NCI-H1105 (cell line): Measurements from ENCODE around the gene FERMT2.
"Not testable (repeated sequence)": the region's sequence is repeated elsewhere in the genome, so short reads cannot be mapped to it uniquely, and the experiment has no call there.

Experiments
- DNase-seq: peaks from one replicate; lab custom pipeline; 2025; lab: John Stamatoyannopoulos, UW

The FERMT2 gene

DNA sequence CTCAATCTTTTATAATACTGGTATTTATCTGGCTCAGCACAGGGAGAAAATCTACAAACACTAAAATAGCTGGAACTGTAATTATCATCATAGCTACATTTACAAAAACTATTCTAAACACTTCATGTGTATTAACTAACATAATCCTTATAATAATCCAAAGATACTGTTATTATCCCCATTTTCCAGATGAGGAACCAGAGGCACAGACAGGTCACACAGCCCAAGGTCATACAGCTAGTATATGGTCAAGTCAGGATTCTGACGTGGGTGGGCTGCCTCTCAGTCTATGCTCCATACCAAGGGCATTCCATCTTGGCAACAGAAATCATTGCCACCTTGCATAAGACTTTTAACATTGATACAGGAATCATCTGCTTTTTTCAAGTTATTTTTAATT lies 11.4 kb downstream of the FERMT2 start:
- DNase-seq = no peak

DNA sequence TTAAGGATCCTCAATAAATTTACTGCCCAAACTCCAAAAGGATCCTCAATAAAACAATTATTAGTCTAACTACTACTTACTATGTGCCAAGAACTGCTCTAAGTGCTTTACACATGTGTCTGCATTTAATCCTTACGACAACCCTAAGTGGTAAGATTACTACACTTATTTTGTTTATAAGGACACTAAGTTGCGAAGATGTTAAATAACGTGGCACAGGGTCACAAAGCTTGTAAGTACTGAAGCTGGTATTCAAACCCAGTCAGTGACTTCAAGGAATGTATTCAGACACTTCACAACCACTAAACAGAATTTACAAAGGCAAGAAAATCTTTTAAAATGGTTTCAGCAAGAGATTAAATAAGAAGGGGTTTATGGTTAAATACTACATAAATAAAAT lies 13.0 kb downstream of the FERMT2 start:
- DNase-seq = no peak

DNA sequence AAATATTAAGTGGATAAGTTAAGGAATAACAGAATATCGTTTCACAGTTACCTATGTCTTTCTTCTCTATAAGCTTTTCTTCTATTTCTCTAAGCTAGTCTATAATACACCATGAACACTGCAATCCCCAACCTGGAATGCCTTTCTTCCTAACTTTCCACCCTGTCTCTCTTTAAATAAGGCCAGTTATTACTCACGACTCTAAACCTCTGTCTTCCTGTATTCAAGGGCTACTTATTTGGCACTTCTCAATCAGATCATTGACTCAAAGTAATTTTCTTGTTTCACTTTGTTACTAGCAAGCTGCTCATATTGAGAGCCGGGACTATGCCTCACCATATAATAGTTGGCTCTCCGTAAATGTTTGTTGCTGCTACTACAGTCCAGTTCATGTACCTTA lies 13.5 kb downstream of the FERMT2 start:
- no peak for DNase-seq

DNA sequence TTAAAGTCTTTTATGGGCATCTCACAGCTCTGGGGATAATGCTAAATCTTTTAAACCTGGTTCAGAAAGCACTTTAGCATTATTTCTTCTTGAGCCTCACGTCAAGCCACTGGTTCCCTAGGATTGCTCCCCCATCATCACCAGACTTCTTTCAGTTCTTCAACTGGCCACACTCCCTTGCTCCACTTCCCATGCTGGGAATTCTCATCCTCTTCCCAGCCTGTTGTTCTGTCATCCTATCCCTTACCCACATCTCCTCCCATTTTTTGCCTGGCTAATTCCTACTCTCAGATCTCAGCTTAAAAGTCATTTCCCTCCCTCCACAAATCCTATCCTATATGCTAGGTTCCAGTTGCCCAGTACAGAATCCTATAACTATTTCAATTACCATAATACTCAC lies 14.4 kb downstream of the FERMT2 start:
- DNase-seq = no peak

DNA sequence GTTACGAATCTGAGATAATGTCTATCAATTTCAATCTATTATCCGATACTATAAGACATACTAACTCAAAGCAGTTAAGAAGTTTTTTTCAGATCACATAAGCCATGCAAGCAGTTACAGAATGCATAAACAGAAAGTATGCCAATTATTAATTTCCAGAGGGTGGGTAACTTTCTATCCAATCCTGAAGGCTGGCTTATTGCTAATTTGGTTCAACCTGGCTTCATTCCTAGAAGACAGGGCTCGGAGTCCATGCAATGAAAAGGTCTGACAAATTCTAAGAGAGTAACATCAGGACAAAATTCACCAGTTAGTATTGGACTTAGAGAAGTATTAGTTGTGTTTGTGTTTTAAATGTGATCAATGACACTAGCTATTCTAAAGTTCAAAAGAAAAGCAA lies 15.0 kb downstream of the FERMT2 start:
- no peak for DNase-seq

DNA sequence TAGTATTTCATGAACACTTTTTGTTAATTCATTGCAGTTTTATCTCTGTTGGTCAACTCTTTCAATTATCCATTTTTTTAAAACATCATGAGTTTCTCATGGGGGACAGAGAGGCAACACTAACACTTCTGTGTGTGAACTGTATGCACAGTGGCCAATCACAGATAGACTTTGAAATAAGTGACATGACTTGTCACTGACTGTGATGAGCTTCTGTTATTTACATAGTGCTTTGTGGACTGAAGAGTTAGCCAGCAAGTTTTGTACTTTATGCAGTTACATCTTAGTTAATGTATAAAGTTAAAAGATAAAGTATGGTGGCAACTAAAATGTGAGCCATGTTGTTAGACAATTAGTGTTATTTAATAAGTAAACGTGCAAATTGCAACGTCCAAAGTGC lies 16.1 kb downstream of the FERMT2 start:
- no peak for DNase-seq

DNA sequence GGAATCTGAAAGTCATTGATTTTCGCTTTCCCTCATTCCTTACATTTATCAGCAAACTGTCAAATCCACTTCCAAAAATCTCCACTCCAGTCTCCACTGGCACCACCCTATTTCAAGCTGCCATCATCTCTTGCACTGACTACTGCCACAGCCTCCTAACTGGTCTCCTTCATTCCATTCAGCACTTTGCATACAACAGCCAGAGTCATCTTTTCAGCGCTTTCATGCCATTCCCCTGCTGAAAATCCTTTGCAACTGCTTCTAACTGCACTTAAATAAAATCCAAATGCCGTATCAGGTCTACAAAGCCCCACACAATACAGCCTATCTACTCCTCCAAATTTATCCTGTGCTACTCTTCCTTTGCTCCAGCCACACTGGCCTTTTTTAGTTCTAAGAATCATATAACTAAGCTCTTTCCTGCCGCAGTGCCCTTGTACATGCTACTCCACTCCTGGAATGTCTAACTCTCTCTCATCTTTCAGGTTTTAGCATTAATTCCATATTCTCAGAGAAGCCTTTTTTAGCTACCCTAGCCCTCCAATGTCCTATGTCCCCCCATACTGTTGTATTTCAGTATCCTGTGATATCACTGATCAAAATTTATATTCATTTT lies 21.6 kb downstream of the FERMT2 start:
- no peak for DNase-seq

DNA sequence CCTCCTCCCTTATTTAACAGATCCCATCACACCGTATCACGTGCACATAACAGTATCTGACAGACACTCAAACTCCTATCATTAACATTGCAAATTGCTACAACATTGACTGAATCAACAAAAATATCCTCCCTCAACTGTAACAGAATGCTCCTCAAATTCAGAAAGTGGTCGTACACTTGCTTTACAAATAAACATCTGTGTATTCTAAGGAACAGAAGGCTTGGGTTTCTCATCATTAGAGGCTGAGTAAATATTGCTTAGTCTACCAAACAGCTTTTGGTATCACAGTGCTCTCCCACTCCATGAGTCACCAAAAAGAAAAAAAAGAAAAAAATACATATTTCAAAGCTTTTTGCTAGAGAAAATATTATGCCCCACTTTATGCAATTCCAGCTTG lies 23.9 kb downstream of the FERMT2 start:
- no peak for DNase-seq

DNA sequence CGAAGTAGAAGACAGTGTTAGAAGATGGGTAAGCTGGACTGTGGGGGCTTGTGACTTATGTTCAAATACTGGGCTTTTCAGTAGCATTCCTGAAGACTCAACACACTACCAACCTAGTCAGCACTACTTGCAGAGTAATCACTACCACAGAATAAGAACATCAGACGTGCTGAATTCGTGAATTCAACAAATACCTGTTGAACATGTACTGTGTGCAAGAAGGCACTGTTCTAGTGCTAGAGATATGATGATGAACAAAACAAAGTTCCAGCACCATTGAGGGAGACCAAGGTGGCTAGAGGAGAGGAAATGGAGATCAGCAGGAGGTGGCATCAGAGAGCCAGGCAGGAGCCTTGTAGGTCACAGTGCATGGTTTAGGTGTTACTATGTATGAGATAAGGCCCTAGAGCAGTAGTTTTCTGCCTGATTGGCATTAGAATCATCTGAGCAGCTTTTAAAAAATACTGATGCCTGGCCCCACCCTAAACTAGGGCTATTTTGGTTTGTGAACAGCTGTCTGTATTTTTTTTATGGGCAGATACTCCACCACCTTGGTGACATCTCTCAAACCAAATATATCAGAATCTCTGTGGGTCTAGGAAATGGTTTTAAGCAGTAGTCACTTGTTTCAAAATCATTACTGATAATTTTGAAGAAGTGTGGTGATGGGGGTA lies 26.8 kb downstream of the FERMT2 start:
- no peak for DNase-seq

DNA sequence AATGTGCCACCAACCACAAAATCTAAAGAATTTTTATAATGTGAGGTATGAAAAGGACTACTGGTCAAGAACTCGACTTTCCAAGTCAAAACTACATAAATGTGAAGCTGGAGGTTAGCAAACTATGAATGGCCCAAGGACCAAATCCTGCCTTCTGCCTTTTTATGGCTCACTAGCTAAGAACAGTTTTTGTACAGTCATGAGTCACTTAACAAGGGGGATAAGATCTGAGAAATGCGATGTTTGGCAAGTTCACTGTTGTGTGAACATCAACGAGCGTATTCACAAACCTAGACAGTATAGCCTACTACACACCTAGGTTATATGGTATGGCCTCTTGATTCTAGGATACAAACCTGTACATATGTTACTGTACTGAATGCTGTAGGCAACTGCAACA lies 28.2 kb downstream of the FERMT2 start:
- DNase-seq = no peak

DNA sequence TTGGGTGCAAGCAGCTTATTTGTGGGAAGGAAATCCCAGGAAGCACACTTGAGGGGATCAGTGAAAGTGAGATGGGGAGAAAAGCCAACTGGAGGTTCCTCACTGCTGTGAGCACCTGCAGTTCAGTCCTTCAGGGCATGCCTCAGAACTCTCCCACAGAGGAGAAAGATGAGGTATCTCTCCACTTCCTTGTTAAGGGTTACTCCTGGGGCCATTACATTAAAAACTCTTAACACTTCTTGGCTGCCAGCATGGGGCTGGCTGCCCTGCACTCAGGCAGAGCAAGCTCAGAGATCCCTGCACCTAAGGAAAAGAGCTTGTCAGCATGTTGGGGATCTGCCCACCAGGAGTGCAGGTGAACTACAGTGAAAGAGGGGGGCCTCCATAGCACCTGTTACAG lies 28.8 kb downstream of the FERMT2 start:
- DNase-seq = no peak

DNA sequence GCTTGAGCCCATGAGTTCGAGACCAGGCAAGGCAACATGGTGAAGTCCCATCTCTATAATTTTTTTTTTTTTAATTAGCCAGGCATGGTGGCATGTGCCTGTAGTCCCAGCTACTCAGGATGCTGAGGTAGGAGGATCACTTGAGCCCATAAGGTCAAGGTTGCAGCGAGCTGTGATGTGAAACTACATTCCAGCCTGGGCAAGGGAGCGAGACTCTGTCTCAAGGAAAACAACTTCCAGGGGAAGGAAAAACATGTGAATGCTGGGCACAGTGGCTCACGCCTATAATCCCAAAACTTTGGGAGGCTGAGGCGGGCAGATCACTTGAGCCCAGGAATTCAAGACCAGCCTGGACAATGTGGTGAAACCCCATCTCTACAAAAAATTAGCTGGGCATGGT lies 30.4 kb downstream of the FERMT2 start:
- DNase-seq = not testable (repeated sequence)

DNA sequence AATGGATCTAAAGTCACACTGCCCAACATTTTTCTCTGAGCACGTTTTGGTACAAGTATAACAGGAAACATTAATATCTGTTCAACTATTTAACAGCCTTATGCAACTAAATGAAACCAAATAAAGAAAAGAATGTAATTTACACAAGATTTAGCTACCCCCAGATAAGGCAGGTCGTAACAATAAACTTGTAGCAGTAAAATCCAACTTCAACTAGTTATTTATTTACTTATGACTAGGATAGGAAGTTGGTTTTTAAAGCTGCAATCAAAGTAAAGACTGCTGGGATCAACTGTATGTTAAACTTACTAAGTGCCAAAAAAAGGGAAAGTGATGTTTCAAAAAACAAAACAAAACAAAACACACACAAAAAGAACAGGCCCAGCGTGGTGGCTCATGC lies 30.9 kb downstream of the FERMT2 start:
- no peak for DNase-seq

DNA sequence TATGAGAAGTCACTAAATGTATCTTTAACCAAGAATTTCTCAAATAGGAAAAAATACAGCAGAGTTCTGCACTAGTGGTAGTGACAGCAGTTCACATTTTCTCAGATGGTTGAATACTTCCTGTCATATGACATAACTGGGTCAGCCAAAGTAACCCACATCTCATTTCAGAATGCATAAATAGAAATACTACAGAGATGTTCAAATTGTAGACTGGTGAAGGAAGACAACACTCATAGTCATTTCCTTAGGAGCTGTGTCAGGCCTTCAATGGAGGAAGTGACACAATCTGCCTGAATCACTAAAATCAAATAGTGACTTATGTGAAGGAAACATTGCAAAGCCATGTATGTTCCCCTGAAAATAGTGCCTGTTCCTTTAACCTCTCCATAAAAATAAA lies 32.4 kb downstream of the FERMT2 start:
- DNase-seq = no peak

DNA sequence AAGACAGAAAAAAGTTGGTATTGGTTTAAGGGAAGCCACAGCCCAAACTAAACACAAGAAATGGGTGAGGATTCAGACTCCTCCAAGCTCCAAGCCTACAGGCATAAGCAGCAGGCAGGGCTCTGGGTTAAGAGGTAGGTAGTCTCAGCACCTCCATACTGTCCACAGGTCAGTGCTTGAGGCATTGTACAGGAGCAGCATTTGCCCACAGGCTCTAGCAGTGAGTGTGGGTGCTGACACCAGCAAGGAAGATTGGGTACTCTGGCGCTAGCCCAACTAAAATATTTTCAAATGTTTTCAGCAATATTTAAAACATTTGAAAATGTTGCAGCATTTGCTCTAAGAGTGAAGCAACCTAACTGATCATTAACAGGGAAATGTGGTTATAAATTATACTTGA lies 33.1 kb downstream of the FERMT2 start:
- DNase-seq = no peak

DNA sequence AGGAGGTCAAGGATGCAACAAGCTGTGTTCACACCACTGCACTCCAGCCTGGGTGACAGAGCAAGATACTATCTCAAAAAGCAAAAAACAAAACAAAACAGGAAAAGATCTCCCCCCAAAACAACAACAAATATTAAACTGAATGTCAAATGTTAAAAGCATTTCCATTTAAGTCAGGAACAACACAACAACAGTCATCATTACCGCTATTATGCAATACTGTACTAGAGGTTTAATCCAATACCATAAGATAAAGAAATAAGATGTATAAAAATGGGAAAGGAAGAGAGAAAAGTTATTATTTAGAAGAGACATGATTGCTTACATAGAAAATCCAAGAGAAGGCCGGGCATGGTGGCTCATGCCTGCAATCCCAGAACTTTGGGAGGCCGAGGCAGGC lies 36.6 kb downstream of the FERMT2 start:
- DNase-seq = no peak

DNA sequence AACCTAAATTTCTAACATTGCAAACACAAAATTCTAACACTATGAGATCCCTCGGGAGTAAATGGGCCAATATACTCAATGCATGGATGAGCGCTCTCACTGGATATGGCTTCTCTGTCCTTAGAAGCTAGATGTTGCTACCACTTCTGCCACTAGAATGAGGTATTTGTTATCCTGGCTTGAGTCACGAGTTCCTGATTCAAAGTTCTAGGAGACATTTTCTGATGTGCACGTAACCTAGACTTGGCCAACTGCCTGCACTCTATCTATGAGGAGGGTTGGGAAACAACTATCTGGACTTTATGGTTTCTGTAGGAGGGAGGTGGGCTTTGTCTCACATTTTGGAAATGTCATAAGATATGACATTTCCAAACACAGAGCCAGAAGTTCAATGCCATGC lies 37.6 kb downstream of the FERMT2 start:
- DNase-seq = no peak

DNA sequence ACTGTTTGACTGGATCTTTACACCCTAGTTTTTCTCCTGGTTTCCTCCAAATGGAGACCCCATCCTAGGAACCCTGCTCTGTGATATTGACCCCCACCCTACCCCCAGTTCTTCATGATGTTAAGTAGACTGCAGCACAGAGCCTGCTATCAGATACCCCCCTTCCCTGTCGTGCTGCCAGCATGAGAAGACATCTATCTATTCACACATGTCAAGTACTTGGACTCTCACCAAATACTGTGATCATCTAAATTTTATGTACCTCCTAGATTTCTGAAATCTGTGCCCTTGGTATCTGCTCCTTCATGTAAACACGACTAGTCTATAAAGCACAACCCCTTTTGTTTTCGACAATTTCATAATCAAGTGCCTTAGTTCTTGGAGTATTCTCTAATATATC lies 38.9 kb downstream of the FERMT2 start:
- DNase-seq = no peak

DNA sequence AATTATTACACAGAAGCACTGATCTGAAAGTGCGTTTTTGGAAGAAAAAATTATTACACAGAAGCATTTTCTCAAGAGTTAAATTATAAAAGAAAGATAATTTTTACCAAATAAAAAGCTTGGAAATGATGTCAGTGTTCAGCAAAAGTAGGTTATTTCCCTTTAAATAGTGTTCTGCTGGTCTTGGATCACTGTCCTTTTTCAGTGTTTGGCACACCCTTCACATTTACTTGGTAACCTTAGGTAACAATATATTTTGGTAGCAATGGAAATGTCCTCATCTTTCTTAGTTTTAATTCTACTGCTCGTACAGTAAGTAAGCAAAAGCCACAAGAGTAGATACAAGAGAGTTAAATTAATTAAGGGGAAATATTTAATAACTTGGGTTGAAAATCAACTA lies 40.3 kb downstream of the FERMT2 start:
- DNase-seq = no peak

DNA sequence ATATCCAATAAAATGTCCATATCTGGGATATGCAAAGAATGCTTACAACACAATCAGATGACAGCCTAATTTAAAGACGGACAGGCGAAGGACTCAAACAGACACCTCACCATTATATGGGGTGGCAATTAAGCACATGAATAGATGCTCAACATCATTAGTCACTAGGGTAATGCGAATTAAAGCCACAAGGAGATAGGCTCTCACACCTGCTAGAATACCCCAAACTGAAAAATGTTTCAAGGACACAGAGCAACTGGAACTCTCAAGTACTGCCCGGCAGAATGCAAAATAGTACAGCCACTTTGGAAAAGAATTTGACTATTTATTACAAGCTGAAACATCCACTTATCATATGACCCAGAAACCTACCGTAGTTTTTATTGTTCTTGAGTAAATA lies 42.9 kb downstream of the FERMT2 start:
- DNase-seq = no peak

DNA sequence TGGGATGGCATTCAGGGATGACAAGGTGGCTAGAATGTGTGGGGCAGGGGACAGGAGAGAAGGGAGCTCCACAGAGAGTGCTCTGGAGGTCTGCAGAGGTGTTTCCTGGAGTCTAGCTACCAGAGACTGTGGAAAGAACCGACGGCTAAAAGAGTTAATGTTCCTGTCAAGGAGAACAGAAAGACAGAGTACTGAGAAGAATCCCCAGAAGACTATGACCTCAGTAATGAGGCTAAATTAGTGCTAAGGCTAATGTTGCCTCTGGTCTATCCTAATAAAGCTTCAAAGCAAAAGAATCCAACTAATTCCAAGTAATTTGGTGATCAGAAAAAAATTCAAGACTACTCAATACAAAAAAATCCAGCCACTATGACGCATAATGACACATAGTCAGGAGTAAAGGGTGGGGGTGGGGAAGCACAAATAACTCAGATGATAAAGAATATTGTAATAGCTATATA lies 44.7 kb downstream of the FERMT2 start:
- DNase-seq = no peak

DNA sequence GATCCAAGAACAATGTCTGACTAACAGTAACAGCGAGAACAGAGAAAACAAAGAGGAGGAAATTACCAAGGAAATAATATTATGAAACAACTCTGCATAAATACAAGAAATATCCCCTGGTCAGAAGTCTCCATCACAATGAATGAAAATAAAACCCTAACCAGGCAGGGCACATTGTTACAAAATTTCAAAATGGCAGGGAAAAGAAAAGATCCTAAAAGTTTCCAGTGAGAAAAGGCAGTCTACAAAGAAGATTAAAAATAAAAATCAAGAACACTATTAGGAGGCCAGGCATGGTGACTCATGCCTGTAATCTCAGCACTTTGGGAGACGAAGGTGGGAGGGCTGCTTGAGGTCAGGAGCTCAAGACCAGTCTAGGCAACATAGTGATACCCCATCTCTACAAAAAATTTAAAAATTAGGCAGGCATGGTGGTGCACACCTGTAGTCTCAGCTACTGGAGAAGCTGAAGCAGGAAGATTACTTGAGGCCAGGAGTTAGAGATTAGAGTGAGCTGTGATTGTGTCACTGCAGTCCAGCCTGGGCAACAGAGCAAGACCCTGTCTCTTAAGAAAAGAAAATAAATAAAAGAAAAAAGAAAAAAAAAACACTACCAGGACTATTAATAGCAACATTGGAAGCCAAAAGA lies 47.8 kb downstream of the FERMT2 start:
- DNase-seq = no peak

DNA sequence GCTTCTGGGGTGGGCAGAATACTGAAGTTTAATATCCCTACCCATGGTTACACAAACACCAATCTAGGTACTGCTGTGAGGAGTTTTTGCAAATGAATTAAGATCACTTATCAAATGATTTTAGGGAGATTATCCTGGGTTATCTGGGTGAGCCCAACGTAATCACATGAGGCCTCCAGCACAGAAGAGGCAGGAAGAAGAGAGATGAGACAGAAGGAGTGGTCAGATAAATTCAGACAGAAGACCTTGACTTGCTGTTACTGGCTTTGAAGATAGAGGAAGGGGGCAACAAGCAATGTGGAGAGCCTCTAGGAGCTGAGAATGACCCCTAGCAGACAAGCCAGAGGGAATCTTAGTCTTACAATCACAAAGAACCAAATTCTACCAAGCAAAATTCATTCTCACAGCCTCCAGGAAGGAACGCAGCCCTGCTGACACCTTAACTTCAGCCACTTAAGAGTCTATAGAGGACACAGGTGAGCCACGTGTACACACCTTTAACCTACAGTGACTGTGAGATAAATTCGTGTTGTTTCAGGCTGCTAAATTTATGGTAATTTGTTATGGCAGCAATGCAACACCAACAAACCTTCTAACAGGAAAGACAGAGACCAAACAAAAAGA lies 49.4 kb downstream of the FERMT2 start:
- no peak for DNase-seq
